GM23338 (cell line): Measurements from ENCODE around the gene CDHR3. TPM values are rescaled to one million over a fixed set of nuclear protein-coding genes. Genes with fewer than 3 reads are reported as not detected.

Experiments used
- ATAC-seq: fragments of 200-7000 bp; cut with Tn5 transposase; 3 replicates; pipeline ENCODE4 v1.9.1; 2020
- DNase-seq: peaks from one replicate; pipeline ENCODE4 v3.0.0-alpha.2; 2015; ENCODE audit warnings: low spot score
- H2AFZ ChIP-seq: fragments of 200-600 bp; sonication (generic); 2 replicates; pipeline ENCODE4 v1.8.0; 2016; ENCODE audit warnings: antibody characterized with exemption, mild to moderate bottlenecking, moderate library complexity
- H3F3A ChIP-seq: fragments of 200-600 bp; sonication (generic); replicated peaks from 2 replicates; pipeline ENCODE4 v1.8.0; 2017; ENCODE audit warnings: antibody characterized with exemption, mixed run types, low read depth
- H3K27ac ChIP-seq: fragments of 200-600 bp; sonication (generic); 2 replicates; pipeline ENCODE4 v1.6.1; 2016; ENCODE audit warnings: low read depth
- H3K27me3 ChIP-seq: fragments of 200-600 bp; sonication (generic); 2 replicates; pipeline ENCODE4 v1.8.0; 2016; ENCODE audit warnings: mild to moderate bottlenecking, mixed run types, moderate library complexity; ENCODE audit not compliant: insufficient read depth
- H3K36me3 ChIP-seq: fragments of 200-600 bp; sonication (generic); 2 replicates; pipeline ENCODE4 v1.8.0; 2016; ENCODE audit warnings: mild to moderate bottlenecking; ENCODE audit not compliant: insufficient read depth
- H3K4me1 ChIP-seq: fragments of 200-600 bp; sonication (generic); 2 replicates; pipeline ENCODE4 v1.8.0; 2016; ENCODE audit warnings: mild to moderate bottlenecking, moderate library complexity; ENCODE audit not compliant: insufficient read depth
- H3K4me2 ChIP-seq: fragments of 200-600 bp; sonication (generic); 2 replicates; pipeline ENCODE4 v1.7.1; 2017; ENCODE audit warnings: mixed run types
- H3K4me3 ChIP-seq: fragments of 200-600 bp; sonication (generic); 2 replicates; pipeline ENCODE4 v1.6.1; 2016; ENCODE audit warnings: mixed run types
- H3K79me2 ChIP-seq: fragments of 200-600 bp; sonication (generic); replicated peaks from 2 replicates; pipeline ENCODE4 v1.8.0; 2017; ENCODE audit warnings: mild to moderate bottlenecking; ENCODE audit not compliant: insufficient read depth
- H3K9me2 ChIP-seq: fragments of 200-600 bp; sonication (generic); 2 replicates; pipeline ENCODE4 v1.8.0; 2017; ENCODE audit not compliant: insufficient read depth
- H4K20me1 ChIP-seq: fragments of 200-600 bp; sonication (generic); replicated peaks from 2 replicates; pipeline ENCODE4 v1.8.0; 2017; ENCODE audit warnings: mild to moderate bottlenecking; ENCODE audit not compliant: insufficient read depth
- H3K27ac Mint-ChIP-seq: 2 replicates; pipeline ENCODE4 v1.8.0; 2020; ENCODE audit warnings: inconsistent platforms, mild to moderate bottlenecking, moderate library complexity, mixed read lengths
- H3K27me3 Mint-ChIP-seq: 3 replicates; pipeline ENCODE4 v1.8.0; 2022; ENCODE audit warnings: low read depth, mild to moderate bottlenecking, moderate library complexity, mixed read lengths, inconsistent platforms; ENCODE audit not compliant: insufficient read depth, poor library complexity
- H3K36me3 Mint-ChIP-seq: 3 replicates; pipeline ENCODE4 v1.8.0; 2021; ENCODE audit warnings: low read depth, mild to moderate bottlenecking, inconsistent platforms, moderate library complexity, mixed read lengths
- H3K4me1 Mint-ChIP-seq: 3 replicates; pipeline ENCODE4 v1.8.0; 2020; ENCODE audit warnings: mild to moderate bottlenecking, inconsistent platforms, mixed read lengths
- H3K4me3 Mint-ChIP-seq: 3 replicates; pipeline ENCODE4 v1.8.0; 2021; ENCODE audit warnings: moderate library complexity, mild to moderate bottlenecking, inconsistent platforms, mixed read lengths
- H3K9me3 Mint-ChIP-seq: 3 replicates; pipeline ENCODE4 v1.8.0; 2020; ENCODE audit warnings: moderate library complexity, mild to moderate bottlenecking, inconsistent platforms, mixed read lengths
- CREB1 ChIP-seq: fragments of 250-450 bp; sonication (Bioruptor Pico); IDR thresholded peaks from 2 replicates; pipeline ENCODE4 v1.5.0; 2020; ENCODE audit warnings: low read depth, mild to moderate bottlenecking, moderate library complexity
- CTCF ChIP-seq, 2 experiments: fragments of 200-600 bp in 1 of 2; sonication (generic) in 1 of 2; conservative IDR thresholded peaks; 2 replicates each; pipeline versions ENCODE4 v1.5.1 to v1.6.1; 2016 to 2017; ENCODE audit warnings: antibody characterized with exemption in 2 of 2, low read depth in 2 of 2, mild to moderate bottlenecking in 2 of 2, moderate library complexity in 1 of 2
- EZH2 ChIP-seq: fragments of 200-600 bp; sonication (generic); IDR thresholded peaks from one replicate; pipeline ENCODE4 v1.8.0; 2017; ENCODE audit warnings: antibody characterized with exemption, mild to moderate bottlenecking, low read depth; ENCODE audit not compliant: unreplicated experiment
- EZH2phosphoT487 ChIP-seq: fragments of 200-600 bp; sonication (generic); IDR thresholded peaks from one replicate; pipeline ENCODE4 v1.8.1; 2018; ENCODE audit warnings: antibody characterized with exemption; ENCODE audit not compliant: unreplicated experiment
- JUNB ChIP-seq: IDR thresholded peaks from one replicate; pipeline ENCODE4 v1.6.1; 2016; ENCODE audit warnings: antibody characterized with exemption; ENCODE audit not compliant: unreplicated experiment
- NANOG ChIP-seq: IDR thresholded peaks from 2 replicates; pipeline ENCODE4 v1.6.1; 2016; ENCODE audit warnings: antibody characterized with exemption, borderline replicate concordance
- POLR2AphosphoS5 ChIP-seq: IDR thresholded peaks from 2 replicates; pipeline ENCODE4 v1.6.1; 2016; ENCODE audit warnings: antibody characterized with exemption, low read depth
- REST ChIP-seq: IDR thresholded peaks from one replicate; pipeline ENCODE4 v1.6.1; 2018; ENCODE audit warnings: antibody characterized with exemption; ENCODE audit not compliant: unreplicated experiment
- STAT1 ChIP-seq: IDR thresholded peaks from one replicate; pipeline ENCODE4 v1.6.1; 2016; ENCODE audit warnings: antibody characterized with exemption; ENCODE audit not compliant: unreplicated experiment
- ZNF114 ChIP-seq: fragments of 250-450 bp; sonication (Bioruptor Pico); IDR thresholded peaks from 2 replicates; pipeline ENCODE4 v1.5.0; 2020; ENCODE audit warnings: mild to moderate bottlenecking, moderate library complexity
- ZNF331 ChIP-seq: fragments of 250-450 bp; sonication (Bioruptor Pico); IDR thresholded peaks from 2 replicates; pipeline ENCODE4 v1.5.0; 2020; ENCODE audit warnings: low read depth, mild to moderate bottlenecking, moderate library complexity
- polyA plus RNA-seq: library from polyadenylated mRNA; unstranded; fragments of >200 nt; fragmentation: Nextera tagmentation; extraction: Ambion mirVana; gene quantifications from 2 replicates; pipeline ENCODE4 v1.2.1, GENCODE V29; 2016
- total RNA-seq: library from RNA; depleted of rRNA; stranded (reverse); fragments of >200 nt; shearing (Covaris generic); gene quantifications from 2 replicates; pipeline ENCODE4 v1.2.3, GENCODE V29; 2014
- TF ChIP-seq, protein P1 (sequence below): IDR thresholded peaks from 2 replicates; pipeline ENCODE4 v1.6.1; 2016; ENCODE audit warnings: antibody characterized with exemption
- TF ChIP-seq, protein P2 (sequence below): fragments of 250-450 bp; sonication (Bioruptor Pico); IDR thresholded peaks from 2 replicates; pipeline ENCODE4 v1.5.0; 2020; ENCODE audit warnings: mild to moderate bottlenecking, moderate library complexity

CDHR3 gene
- total and polyA plus RNA-seq, 2 experiments from 2014 or later, result 5.1 to 12.2 TPM

DNA sequence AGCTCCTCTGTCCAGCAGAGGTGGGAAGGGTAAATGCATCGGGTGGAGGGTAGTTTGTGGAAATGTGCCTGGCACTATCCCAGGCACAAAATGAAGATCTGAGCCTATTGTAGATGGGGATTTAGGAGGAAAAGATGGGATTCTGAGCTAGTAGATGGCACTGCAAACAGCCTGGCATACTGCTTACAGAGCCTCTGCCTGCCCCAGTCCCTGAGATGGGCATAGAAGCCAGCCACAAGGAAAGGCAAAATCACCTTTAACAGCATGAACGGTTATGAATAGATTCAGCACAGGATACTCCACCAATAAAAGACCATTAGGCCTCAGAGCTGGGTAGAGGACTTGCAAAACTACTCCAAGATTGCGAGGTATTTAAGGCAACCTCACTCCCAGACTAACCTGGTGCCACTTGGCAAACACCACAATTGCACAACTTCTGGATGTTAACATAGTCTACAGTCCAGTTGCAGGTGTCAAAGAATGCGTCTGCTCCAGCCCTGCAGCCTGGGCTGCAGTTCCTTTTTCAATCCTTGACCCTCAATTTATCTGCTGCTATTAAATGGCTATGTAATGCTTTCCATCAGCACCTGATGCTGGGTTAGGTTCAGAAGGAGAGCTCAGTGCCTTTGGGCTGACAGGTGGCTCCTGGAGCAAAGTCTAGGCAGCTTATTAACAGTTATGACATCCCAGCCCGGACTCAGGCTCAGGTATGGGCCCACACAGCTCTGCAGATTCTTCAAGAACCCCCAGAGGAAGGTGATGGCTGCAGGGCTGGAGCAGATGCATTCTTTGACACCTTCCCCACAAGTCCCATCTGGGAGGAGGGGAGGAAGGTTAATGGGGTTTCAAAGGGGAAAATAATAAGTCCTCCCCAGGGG is 34.0 kb downstream of the CDHR3 start:
- H3K4me2 ChIP-seq, result peak overlapping the region; percentile 34; the same call in 1 of the 2 replicates
- Mint-ChIP-seq H3K27me3 (peaks cover 2% of the 10 kb centered on the region), H3K9me3 (no peaks in the 10 kb centered on the region), H3K36me3 (no peaks in the 10 kb centered on the region), H3K4me1 (peaks cover 22% of the 10 kb centered on the region), H3K27ac (no peak overlapping the region), H3K4me3 (no peak overlapping the region)
- H3K27me3 ChIP-seq, result no peaks in the 10 kb centered on the region
- DNase-seq (no peak), ATAC-seq (no peak; the same call in 2 of the 3 replicates)
- no peaks in the 10 kb centered on the region for H4K20me1 ChIP-seq
- H3K36me3 ChIP-seq, result no peaks in the 10 kb centered on the region
- H3F3A ChIP-seq, result 0 out of 2 replicates have a peak, but pooled peaks cover 2% of the 10 kb centered on the region
- no peaks in the 10 kb centered on the region for H3K79me2 ChIP-seq
- H3K9me2 ChIP-seq, result peaks cover 11% of the 10 kb centered on the region; the same call in 1 of the 2 replicates
- TF ChIP-seq REST (no peak), EZH2phosphoT487 (no peak), JUNB (no peak), ZNF331 (no peak), ZNF114 (no peak), STAT1 (no peak), NANOG (no peak), CTCF (conservative IDR thresholded peaks at IDR 0.05; ENCODE audit: low read depth in 2 of 2) (no peak), POLR2AphosphoS5 (no peak), CREB1 (CRISPR knock-in tag) (no peak), EZH2 (no peak)
- TF ChIP-seq, protein P1, sequence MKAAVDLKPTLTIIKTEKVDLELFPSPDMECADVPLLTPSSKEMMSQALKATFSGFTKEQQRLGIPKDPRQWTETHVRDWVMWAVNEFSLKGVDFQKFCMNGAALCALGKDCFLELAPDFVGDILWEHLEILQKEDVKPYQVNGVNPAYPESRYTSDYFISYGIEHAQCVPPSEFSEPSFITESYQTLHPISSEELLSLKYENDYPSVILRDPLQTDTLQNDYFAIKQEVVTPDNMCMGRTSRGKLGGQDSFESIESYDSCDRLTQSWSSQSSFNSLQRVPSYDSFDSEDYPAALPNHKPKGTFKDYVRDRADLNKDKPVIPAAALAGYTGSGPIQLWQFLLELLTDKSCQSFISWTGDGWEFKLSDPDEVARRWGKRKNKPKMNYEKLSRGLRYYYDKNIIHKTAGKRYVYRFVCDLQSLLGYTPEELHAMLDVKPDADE, result no peak
- TF ChIP-seq, protein P2, sequence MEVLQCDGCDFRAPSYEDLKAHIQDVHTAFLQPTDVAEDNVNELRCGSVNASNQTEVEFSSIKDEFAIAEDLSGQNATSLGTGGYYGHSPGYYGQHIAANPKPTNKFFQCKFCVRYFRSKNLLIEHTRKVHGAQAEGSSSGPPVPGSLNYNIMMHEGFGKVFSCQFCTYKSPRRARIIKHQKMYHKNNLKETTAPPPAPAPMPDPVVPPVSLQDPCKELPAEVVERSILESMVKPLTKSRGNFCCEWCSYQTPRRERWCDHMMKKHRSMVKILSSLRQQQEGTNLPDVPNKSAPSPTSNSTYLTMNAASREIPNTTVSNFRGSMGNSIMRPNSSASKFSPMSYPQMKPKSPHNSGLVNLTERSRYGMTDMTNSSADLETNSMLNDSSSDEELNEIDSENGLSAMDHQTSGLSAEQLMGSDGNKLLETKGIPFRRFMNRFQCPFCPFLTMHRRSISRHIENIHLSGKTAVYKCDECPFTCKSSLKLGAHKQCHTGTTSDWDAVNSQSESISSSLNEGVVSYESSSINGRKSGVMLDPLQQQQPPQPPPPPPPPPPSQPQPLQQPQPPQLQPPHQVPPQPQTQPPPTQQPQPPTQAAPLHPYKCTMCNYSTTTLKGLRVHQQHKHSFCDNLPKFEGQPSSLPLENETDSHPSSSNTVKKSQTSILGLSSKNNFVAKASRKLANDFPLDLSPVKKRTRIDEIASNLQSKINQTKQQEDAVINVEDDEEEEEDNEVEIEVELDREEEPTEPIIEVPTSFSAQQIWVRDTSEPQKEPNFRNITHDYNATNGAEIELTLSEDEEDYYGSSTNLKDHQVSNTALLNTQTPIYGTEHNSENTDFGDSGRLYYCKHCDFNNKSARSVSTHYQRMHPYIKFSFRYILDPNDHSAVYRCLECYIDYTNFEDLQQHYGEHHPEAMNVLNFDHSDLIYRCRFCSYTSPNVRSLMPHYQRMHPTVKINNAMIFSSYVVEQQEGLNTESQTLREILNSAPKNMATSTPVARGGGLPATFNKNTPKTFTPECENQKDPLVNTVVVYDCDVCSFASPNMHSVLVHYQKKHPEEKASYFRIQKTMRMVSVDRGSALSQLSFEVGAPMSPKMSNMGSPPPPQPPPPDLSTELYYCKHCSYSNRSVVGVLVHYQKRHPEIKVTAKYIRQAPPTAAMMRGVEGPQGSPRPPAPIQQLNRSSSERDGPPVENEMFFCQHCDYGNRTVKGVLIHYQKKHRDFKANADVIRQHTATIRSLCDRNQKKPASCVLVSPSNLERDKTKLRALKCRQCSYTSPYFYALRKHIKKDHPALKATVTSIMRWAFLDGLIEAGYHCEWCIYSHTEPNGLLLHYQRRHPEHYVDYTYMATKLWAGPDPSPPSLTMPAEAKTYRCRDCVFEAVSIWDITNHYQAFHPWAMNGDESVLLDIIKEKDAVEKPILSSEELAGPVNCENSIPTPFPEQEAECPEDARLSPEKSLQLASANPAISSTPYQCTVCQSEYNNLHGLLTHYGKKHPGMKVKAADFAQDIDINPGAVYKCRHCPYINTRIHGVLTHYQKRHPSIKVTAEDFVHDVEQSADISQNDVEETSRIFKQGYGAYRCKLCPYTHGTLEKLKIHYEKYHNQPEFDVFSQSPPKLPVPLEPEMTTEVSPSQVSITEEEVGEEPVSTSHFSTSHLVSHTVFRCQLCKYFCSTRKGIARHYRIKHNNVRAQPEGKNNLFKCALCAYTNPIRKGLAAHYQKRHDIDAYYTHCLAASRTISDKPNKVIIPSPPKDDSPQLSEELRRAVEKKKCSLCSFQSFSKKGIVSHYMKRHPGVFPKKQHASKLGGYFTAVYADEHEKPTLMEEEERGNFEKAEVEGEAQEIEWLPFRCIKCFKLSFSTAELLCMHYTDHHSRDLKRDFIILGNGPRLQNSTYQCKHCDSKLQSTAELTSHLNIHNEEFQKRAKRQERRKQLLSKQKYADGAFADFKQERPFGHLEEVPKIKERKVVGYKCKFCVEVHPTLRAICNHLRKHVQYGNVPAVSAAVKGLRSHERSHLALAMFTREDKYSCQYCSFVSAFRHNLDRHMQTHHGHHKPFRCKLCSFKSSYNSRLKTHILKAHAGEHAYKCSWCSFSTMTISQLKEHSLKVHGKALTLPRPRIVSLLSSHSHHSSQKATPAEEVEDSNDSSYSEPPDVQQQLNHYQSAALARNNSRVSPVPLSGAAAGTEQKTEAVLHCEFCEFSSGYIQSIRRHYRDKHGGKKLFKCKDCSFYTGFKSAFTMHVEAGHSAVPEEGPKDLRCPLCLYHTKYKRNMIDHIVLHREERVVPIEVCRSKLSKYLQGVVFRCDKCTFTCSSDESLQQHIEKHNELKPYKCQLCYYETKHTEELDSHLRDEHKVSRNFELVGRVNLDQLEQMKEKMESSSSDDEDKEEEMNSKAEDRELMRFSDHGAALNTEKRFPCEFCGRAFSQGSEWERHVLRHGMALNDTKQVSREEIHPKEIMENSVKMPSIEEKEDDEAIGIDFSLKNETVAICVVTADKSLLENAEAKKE (CRISPR knock-in tag), result no peak
- H3K4me1 ChIP-seq, result peaks cover 14% of the 10 kb centered on the region
- no peak overlapping the region for H3K27ac ChIP-seq
- no peak overlapping the region for H3K4me3 ChIP-seq
- 0 out of 2 replicates have a peak overlapping the region, but pooled peaks have one; percentile 18 for H2AFZ ChIP-seq
